ENCODE measurements around the gene ARHGAP42.

ARHGAP42 gene

DNA sequence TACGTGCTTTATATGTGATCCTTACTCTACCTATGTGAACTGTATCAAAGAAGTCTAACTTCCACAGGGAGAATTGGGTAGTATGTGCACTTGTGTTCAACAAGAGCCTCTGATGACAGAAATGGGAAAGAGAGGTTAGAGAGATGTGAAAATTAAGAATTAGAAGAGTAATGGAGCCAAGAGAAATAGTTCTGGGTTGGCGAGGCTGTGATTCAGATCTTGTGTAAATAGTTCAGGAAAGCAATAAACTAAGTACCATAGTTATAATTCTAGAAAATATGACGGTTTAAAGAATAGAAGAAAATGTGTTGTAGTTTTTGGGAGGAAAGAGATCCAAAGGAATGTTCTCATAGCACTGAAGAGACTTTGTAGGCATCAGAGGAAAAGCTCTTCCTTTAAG lies 112.4 kb downstream of the ARHGAP42 start:
- no peak for DNase-seq (ENCODE audit: low read depth in 2 of 2)

GRCh38 chr11:100800202-100800601 lies 113.1 kb downstream of the ARHGAP42 start:
- no peak for DNase-seq (ENCODE audit: low read depth in 2 of 2)

GRCh38 chr11:100801225-100801999 lies 114.3 kb downstream of the ARHGAP42 start:
- no peak for DNase-seq (ENCODE audit: low read depth in 2 of 2)

DNA sequence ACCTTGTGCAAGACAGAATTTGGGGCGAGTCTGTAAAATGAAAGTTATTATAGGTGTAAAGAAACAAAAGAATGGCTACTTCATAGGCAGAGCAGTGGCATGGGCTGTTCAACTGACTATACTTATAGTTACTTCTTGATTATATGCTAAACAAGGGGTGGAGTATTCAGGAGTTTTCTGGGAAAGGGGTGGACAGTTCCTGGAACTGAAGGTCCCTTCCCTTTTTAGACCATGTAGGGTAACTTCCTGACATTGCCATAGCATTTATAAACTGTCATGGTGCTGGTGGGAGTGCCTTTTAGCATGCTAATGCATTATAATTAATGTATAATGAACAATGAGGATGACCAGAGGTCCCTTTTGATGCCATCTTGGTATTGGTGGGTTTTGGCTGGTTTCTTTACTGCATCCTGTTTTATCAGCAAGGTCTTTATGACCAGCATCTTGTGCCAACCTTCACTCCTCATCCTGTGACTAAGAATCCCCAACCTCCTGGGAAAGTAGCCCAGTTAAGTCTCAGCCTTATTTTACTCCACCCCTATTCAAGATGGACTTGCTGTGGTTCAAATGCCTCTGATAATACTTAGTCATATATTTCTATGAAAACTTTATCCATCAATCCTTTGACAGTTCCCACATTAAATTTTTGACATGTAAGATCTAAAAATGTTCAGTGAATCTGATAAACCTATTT lies 118.6 kb downstream of the ARHGAP42 start:
- no peak for DNase-seq (ENCODE audit: low read depth in 2 of 2)

GRCh38 chr11:100806296-100806695 lies 119.2 kb downstream of the ARHGAP42 start:
- DNase-seq (ENCODE audit: low read depth in 2 of 2) = no peak

- no peak for DNase-seq (ENCODE audit: low read depth in 2 of 2)
Observed at GRCh38 chr11:100808904-100809491, 121.9 kb downstream of the ARHGAP42 start.

GRCh38 chr11:100810146-100810545 lies 123.1 kb downstream of the ARHGAP42 start:
- no peak for DNase-seq (ENCODE audit: low read depth in 2 of 2)

GRCh38 chr11:100810666-100811065 lies 123.6 kb downstream of the ARHGAP42 start:
- DNase-seq (ENCODE audit: low read depth in 2 of 2) = no peak

DNA sequence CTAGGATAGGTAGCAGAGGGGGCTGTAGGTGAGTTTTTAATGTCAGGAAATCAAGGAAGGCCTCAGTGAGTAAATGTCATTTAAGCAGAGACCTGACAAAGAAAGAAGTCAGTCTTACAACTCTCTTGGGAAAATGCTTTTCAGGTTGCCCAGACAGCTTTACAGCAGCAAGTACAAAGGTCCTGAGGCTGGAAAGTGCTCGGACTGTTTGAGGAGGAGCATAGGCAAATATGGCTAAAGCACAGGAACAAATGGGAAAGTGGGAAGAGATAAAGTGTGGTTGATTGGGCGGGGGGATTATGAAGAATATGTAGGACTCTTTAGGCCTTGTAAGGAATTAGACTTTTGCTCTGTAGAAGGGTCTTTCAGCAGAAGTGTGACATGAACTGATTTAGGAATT lies 125.4 kb downstream of the ARHGAP42 start:
- DNase-seq (ENCODE audit: low read depth in 2 of 2) = no peak

DNA sequence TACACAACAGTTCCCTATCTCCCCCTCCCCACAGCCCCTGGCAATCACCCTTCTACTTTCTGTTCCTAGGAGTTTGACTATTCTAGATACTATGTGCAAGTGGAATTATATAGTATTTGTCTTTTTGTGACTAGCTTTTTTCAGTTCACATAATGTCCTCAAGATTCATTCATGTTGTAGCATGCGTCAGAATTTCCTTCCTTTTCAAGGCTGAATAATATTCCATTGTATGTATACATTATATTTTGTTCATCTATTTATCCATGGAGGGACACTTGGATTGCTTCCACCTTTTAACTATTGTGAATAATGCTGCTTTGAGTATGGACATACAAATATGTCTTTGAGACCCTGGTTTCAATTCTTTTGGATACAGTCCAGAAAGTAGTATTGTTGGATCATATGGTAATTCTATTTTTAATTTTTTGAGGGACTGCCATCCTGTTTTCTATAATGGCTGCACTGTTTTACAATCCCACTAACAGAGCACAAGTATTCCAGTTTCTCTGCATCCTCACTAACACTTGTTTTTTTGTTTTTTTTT lies 128.8 kb downstream of the ARHGAP42 start:
- no peak for DNase-seq (ENCODE audit: low read depth in 2 of 2)

DNA sequence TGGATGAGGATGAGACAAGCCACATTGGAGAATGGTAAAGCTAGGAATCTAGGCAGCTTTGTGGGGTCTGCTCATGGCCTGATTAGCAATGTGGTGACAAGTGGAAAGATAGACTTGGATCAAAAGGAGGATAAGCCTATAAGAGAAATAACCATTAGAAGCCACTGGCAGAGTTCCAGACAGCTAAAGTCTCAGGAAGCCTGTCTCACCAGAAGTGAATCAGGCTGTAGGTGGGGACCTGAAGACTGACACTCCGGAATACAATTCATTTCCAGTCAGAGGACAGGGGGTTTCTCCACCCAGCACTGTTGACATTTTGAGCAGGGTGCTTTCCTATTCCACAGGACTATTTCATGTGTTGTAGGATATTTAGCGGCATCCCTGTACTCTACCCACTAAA lies 129.7 kb downstream of the ARHGAP42 start:
- DNase-seq (ENCODE audit: low read depth in 2 of 2) = no peak

DNA sequence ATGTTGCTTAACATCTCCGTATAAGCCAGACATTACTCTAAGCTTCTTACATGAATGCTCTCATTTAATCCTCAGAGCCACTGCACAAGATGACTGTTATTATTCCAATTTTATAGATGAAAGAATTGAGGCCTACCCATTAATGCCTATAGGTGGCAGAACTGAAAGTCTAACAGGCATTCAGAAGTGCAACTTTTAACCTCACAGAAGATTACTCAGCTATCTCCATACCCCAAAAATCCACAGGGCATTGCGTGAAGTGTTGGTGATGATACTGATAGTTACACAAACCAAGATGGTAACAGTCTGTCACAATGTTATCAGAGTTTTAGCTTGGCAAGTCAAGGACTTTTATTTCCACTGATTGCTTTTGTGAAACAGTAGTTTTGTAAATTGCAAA lies 130.5 kb downstream of the ARHGAP42 start:
- DNase-seq (ENCODE audit: low read depth in 2 of 2) = no peak

DNA sequence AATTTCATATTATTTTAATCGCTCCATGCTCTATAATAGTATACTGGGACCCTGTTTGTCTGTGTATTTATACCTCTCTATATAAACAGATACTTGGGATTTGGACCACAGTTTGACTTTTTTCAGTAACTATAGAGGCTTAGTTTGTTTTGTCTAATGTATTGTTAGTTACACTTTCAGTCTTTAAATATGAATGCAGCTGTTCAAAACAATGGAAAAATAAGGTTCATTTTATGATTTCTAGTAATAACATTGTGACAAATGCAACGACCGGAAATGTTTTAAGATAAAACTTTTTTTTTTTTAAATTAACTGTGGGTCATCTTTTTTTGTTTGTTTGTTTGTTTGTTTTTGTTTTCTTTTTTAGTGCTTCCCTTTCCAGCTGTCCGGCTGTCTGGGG lies 133.5 kb downstream of the ARHGAP42 start:
- no peak for DNase-seq (ENCODE audit: low read depth in 2 of 2)

- DNase-seq (ENCODE audit: low read depth in 2 of 2) = no peak
Observed at GRCh38 chr11:100821198-100821597, 134.1 kb downstream of the ARHGAP42 start.

DNA sequence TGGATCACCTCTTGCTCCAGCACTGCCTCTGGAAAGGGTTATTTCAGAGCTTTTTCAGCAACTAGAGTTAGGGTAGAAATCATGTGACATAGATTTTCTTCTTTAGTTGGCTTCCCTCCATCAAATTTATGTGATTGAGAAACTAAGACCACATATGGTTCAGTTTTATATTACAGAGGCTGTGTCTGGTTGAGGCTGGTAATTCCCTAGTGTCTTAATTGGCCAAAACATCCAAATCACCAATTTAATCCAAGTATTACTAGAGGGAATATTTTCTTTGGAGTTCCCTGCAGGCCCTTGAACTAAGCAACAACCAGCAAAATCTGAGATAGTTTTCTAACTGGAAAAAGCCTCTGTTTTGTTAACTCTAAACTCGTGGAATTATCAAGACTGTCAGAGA lies 136.3 kb downstream of the ARHGAP42 start:
- no peak for DNase-seq (ENCODE audit: low read depth in 2 of 2)

DNA sequence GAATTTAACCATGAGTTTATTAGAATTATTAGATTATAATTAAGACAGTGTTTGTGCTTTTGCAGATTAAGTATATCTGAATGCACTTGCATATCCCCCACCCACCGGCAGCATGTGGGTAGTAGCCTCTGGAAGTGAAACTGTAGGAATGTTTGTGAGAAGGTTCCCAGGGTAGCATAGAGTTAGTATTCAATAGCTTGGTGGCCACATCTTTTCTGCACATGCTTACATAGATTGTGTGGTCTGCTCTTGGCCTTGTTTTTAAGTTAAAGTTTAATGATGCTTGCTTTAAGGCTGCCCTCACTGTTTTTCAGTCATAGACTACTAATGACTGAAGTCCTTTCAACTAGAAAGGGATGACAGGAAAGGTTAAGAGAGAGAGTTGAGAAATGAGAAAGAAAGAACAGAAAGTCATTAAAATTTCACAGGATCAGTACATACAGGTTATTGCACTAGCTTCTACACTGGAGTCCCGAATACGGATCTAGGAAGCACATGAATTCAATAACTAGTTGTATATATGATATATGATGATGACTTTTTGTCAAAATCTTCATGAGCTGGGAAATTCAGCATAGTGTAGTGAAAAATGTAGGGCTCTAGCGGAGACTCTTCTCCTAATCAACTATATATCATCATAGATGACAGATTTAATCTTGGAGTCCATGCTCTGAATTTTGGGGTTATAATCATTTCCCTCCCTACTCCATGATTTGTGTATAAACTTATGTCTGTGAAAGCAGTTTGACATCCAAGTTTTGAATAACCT lies 137.1 kb downstream of the ARHGAP42 start:
- no peak for DNase-seq (ENCODE audit: low read depth in 2 of 2)

DNA sequence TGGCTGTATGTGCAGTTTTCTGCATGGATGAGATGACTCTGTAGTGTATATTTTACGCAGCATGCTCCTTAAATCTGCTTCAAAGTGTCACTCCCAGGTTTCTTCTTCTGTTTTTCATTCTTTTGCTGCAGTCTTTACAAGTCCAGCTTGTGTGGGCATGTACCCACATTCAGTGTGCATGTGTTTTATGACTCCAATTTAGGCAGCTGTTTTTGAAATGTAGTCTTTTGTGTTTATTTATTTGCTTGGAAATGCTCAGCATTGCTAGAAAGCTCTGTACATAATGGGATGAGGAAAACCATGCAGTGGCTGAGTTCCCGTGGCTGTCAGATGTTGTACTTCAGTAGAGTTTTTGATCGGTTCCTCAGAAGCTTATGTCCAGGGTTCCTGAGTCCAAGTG lies 138.5 kb downstream of the ARHGAP42 start:
- no peak for DNase-seq (ENCODE audit: low read depth in 2 of 2)

GRCh38 chr11:100827934-100828661 lies 141.0 kb downstream of the ARHGAP42 start:
- no peak for DNase-seq (ENCODE audit: low read depth in 2 of 2)

- DNase-seq (ENCODE audit: low read depth in 2 of 2) = no peak
Observed at GRCh38 chr11:100830274-100830673, 143.2 kb downstream of the ARHGAP42 start.

GRCh38 chr11:100830978-100831732 lies 144.1 kb downstream of the ARHGAP42 start:
- DNase-seq (ENCODE audit: low read depth in 2 of 2) = no peak
